HepG2 (cell line): ENCODE measurements around the gene TBC1D4. TPM values are rescaled to one million over a fixed set of nuclear protein-coding genes. Genes with fewer than 3 reads are reported as not detected.

Source experiments
- CREB1 ChIP-seq, 2 experiments: fragments of 450-650 bp in 1 of 2; IDR thresholded peaks; 2 replicates each; pipeline ENCODE4 v1.6.1; 2016 to 2017; ENCODE audit warnings: control low read depth in 1 of 2, mild to moderate bottlenecking in 1 of 2, missing compliant biosample characterization in 1 of 2, missing genetic modification characterization in 1 of 2
- DNMT1 ChIP-seq: sonication (generic); formaldehyde crosslinking; IDR thresholded peaks from 2 replicates; pipeline ENCODE4 v1.5.1; 2020; ENCODE audit warnings: mild to moderate bottlenecking, missing genetic modification reagents
- FOXA1 ChIP-seq, 2 experiments: fragments of 450-650 bp in 1 of 2; sonication (generic) in 1 of 2; formaldehyde crosslinking in 1 of 2; IDR thresholded peaks; 2 replicates each; pipeline versions ENCODE4 v1.4.0 to v1.6.1; 2016 to 2020; ENCODE audit warnings: missing genetic modification reagents in 1 of 2
- KDM5B ChIP-seq: sonication (generic); formaldehyde crosslinking; IDR thresholded peaks from 2 replicates; pipeline ENCODE4 v1.4.0; 2020; ENCODE audit warnings: missing genetic modification reagents, mild to moderate bottlenecking, borderline replicate concordance
- MXI1 ChIP-seq: IDR thresholded peaks from 3 replicates; pipeline ENCODE4 v1.6.1; 2012; ENCODE audit warnings: low read depth, low read length, inconsistent platforms, borderline replicate concordance
- NFATC3 ChIP-seq: sonication (generic); formaldehyde crosslinking; IDR thresholded peaks from 2 replicates; pipeline ENCODE4 v1.5.1; 2020; ENCODE audit warnings: mild to moderate bottlenecking, missing genetic modification reagents
- NR2C2 ChIP-seq: sonication (generic); formaldehyde crosslinking; IDR thresholded peaks from 2 replicates; pipeline ENCODE4 v1.4.0; 2020; ENCODE audit warnings: missing genetic modification reagents, mild to moderate bottlenecking, moderate library complexity, borderline replicate concordance
- POLR2A ChIP-seq, 2 experiments: IDR thresholded peaks; 2 replicates each; pipeline ENCODE4 v1.6.1; 2011; ENCODE audit warnings: low read depth in 2 of 2, low read length in 2 of 2, mild to moderate bottlenecking in 1 of 2, moderate library complexity in 1 of 2; ENCODE audit not compliant: insufficient read depth in 1 of 2
- RFXANK ChIP-seq: IDR thresholded peaks from 2 replicates; pipeline ENCODE4 v1.6.1; 2016
- RORA ChIP-seq: sonication (generic); formaldehyde crosslinking; IDR thresholded peaks from 2 replicates; pipeline ENCODE4 v1.5.0; 2020; ENCODE audit warnings: mild to moderate bottlenecking, missing genetic modification reagents, moderate library complexity
- SMAD9 ChIP-seq: sonication (generic); formaldehyde crosslinking; IDR thresholded peaks from 2 replicates; pipeline ENCODE4 v1.5.1; 2020; ENCODE audit warnings: mild to moderate bottlenecking, missing genetic modification reagents
- SP5 ChIP-seq: IDR thresholded peaks from 2 replicates; pipeline ENCODE4 v1.6.1; 2016; ENCODE audit warnings: low read depth, borderline replicate concordance
- WIZ ChIP-seq: sonication (generic); formaldehyde crosslinking; IDR thresholded peaks from 2 replicates; pipeline ENCODE4 v1.5.1; 2020; ENCODE audit warnings: mild to moderate bottlenecking, missing genetic modification reagents
- XRCC5 ChIP-seq: fragments of 200-400 bp; formaldehyde crosslinking; optimal IDR thresholded peaks from 2 replicates; pipeline ENCODE3; 2017; ENCODE audit warnings: mild to moderate bottlenecking, low read length
- YEATS4 ChIP-seq: sonication (generic); formaldehyde crosslinking; IDR thresholded peaks from 2 replicates; pipeline ENCODE4 v1.4.0; 2020; ENCODE audit warnings: missing genetic modification reagents, borderline replicate concordance
- ZNF260 ChIP-seq: sonication (generic); formaldehyde crosslinking; IDR thresholded peaks from 2 replicates; pipeline ENCODE4 v1.4.0; 2020; ENCODE audit warnings: missing genetic modification reagents, low read depth, mild to moderate bottlenecking, borderline replicate concordance
- ZNF350 ChIP-seq: sonication (generic); formaldehyde crosslinking; IDR thresholded peaks from 2 replicates; pipeline ENCODE4 v1.4.0; 2020; ENCODE audit warnings: mild to moderate bottlenecking, low read depth, missing genetic modification reagents, borderline replicate concordance
- ZNF672 ChIP-seq: sonication (generic); formaldehyde crosslinking; IDR thresholded peaks from 2 replicates; pipeline ENCODE4 v1.8.1; 2022; ENCODE audit warnings: missing genetic modification reagents
- ZNF766 ChIP-seq: sonication (generic); formaldehyde crosslinking; IDR thresholded peaks from 2 replicates; pipeline ENCODE4 v1.5.0; 2020; ENCODE audit warnings: missing genetic modification reagents, borderline replicate concordance
- polyA plus RNA-seq, 8 experiments: library from polyadenylated mRNA; depleted of rRNA in 3 of 8; stranded (reverse) in 7 of 8; unstranded in 1 of 8; fragments of >200 nt; fragmentation: Illumina TruSeq in 4 of 8; extraction: Trizol in 4 of 8; gene quantifications; 2 replicates each; pipeline versions ENCODE4 v1.2.1 to v1.2.3, GENCODE V29; 2011 to 2016; ENCODE audit warnings: low read depth in 4 of 8, missing spikeins in 1 of 8, mixed read lengths in 1 of 8; ENCODE audit not compliant: insufficient read depth in 1 of 8
- total RNA-seq, 5 experiments: library from RNA; depleted of rRNA; stranded (reverse); fragments of >200 nt; fragmentation: Illumina TruSeq; extraction: Trizol; gene quantifications; 2 replicates each; pipeline ENCODE4 v1.2.3, GENCODE V29; 2016; ENCODE audit warnings: low read depth in 1 of 5
- TF ChIP-seq, protein P1 (sequence below): sonication (generic); formaldehyde crosslinking; IDR thresholded peaks from 2 replicates; pipeline ENCODE4 v1.4.0; 2020; ENCODE audit warnings: missing genetic modification reagents, borderline replicate concordance
- TF ChIP-seq, protein P2 (sequence below): fragments of 450-650 bp; IDR thresholded peaks from 2 replicates; pipeline ENCODE4 v1.6.1; 2017; ENCODE audit warnings: mild to moderate bottlenecking
- TF ChIP-seq, protein P3 (sequence below): IDR thresholded peaks from 2 replicates; pipeline ENCODE4 v1.6.1; 2016; ENCODE audit warnings: missing biosample characterization, missing genetic modification reagents, low read depth
- TF ChIP-seq, protein P4 (sequence below): sonication (generic); formaldehyde crosslinking; IDR thresholded peaks from 2 replicates; pipeline ENCODE4 v1.5.0; 2020; ENCODE audit warnings: missing genetic modification reagents, mild to moderate bottlenecking, borderline replicate concordance

Gene TBC1D4
- total and polyA plus RNA-seq, 2 of the 13 experiments (the other 11 are each of a cell fraction or from before 2014, with no cell fraction given), result 35.9 to 64.4 TPM

DNA sequence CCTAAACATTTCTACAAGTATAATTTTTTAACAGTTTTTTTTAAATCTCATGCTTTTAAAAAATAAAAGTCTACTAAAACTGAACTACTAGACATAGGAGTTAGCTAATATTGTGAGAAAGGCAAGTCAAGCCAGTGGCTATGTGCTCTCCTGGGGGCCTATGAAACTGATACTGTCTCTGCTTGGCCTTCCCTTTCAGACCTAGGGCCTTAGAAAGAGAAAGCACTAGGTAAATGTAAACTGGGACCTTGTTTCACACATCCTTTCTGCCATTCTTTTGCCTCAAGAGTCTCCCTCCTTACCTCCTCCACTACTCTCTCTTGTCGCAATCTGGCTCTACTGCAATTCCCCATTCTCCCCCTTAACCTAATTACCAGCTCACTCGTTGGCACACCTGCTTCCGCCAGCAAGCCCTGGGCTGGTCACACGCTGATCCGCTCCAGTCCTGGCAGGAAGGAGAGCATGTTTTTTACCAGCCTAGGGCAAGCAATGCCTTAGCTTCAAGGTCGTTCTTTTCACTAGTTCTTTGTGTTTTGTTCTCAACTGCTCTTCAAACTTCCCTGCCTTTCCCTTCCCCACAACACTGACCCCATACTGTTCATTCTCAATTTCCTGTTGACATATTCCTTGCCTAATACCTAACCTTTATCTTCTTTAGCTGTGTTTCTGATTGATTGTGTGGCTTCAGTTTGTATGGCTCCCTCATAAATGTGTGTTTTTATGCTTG is 23.1 kb downstream of the TBC1D4 start (continued):
- TF ChIP-seq, protein P1, sequence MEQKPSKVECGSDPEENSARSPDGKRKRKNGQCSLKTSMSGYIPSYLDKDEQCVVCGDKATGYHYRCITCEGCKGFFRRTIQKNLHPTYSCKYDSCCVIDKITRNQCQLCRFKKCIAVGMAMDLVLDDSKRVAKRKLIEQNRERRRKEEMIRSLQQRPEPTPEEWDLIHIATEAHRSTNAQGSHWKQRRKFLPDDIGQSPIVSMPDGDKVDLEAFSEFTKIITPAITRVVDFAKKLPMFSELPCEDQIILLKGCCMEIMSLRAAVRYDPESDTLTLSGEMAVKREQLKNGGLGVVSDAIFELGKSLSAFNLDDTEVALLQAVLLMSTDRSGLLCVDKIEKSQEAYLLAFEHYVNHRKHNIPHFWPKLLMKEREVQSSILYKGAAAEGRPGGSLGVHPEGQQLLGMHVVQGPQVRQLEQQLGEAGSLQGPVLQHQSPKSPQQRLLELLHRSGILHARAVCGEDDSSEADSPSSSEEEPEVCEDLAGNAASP, result no peak; the same call in 1 of the 2 replicates
- TF ChIP-seq, protein P2, sequence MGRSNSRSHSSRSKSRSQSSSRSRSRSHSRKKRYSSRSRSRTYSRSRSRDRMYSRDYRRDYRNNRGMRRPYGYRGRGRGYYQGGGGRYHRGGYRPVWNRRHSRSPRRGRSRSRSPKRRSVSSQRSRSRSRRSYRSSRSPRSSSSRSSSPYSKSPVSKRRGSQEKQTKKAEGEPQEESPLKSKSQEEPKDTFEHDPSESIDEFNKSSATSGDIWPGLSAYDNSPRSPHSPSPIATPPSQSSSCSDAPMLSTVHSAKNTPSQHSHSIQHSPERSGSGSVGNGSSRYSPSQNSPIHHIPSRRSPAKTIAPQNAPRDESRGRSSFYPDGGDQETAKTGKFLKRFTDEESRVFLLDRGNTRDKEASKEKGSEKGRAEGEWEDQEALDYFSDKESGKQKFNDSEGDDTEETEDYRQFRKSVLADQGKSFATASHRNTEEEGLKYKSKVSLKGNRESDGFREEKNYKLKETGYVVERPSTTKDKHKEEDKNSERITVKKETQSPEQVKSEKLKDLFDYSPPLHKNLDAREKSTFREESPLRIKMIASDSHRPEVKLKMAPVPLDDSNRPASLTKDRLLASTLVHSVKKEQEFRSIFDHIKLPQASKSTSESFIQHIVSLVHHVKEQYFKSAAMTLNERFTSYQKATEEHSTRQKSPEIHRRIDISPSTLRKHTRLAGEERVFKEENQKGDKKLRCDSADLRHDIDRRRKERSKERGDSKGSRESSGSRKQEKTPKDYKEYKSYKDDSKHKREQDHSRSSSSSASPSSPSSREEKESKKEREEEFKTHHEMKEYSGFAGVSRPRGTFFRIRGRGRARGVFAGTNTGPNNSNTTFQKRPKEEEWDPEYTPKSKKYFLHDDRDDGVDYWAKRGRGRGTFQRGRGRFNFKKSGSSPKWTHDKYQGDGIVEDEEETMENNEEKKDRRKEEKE, result no peak
- TF ChIP-seq RORA (CRISPR knock-in tag), result no peak
- TF ChIP-seq ZNF766 (CRISPR knock-in tag), result no peak
- TF ChIP-seq ZNF672 (CRISPR knock-in tag), result no peak
- TF ChIP-seq DNMT1 (CRISPR knock-in tag), result no peak
- TF ChIP-seq XRCC5, result peak; percentile 46
- TF ChIP-seq YEATS4 (CRISPR knock-in tag), result peak; percentile 30; the same call in 1 of the 2 replicates
- no peak; the same call in 1 of the 2 replicates for TF ChIP-seq KDM5B (CRISPR knock-in tag)
- peak; percentile 41 to 62; a peak in 3 of 4 replicates for TF ChIP-seq POLR2A (IDR thresholded peaks at IDR 0.05; ENCODE audit: insufficient read depth in 1 of 2, low read depth in 2 of 2, low read length in 2 of 2)
- TF ChIP-seq SP5 (CRISPR knock-in tag), result peak; percentile 67; the same call in 1 of the 2 replicates
- no peak for TF ChIP-seq ZNF260 (CRISPR knock-in tag)
- peak; percentile 50; the same call in 1 of the 2 replicates for TF ChIP-seq RFXANK (CRISPR knock-in tag)
- peak; percentile 48; the same call in 1 of the 2 replicates for TF ChIP-seq ZNF350 (CRISPR knock-in tag)
- no peak for TF ChIP-seq CREB1 (IDR thresholded peaks at IDR 0.05)
- TF ChIP-seq CREB1 (CRISPR knock-in tag; IDR thresholded peaks at IDR 0.05), result peak; percentile 77
- no peak for TF ChIP-seq NFATC3 (CRISPR knock-in tag)
- TF ChIP-seq FOXA1 (IDR thresholded peaks at IDR 0.05), result peak; percentile 85
- peak; percentile 98 for TF ChIP-seq FOXA1 (CRISPR knock-in tag; IDR thresholded peaks at IDR 0.05)
- no peak for TF ChIP-seq SMAD9 (CRISPR knock-in tag)
- TF ChIP-seq, protein P3, sequence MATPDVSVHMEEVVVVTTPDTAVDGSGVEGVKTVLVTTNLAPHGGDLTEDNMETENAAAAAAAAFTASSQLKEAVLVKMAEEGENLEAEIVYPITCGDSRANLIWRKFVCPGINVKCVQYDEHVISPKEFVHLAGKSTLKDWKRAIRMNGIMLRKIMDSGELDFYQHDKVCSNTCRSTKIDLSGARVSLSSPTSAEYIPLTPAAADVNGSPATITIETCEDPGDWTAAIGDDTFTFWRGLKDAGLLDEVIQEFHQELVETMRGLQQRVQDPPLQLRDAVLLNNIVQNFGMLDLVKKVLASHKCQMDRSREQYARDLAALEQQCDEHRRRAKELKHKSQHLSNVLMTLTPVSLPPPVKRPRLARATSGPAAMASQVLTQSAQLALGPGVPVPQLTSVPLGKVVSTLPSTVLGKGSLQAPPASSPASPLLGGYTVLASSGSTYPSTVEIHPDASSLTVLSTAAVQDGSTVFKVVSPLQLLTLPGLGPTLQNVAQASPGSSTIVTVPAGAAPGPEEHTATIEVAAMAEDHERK (CRISPR knock-in tag), result no peak
- TF ChIP-seq, protein P4, sequence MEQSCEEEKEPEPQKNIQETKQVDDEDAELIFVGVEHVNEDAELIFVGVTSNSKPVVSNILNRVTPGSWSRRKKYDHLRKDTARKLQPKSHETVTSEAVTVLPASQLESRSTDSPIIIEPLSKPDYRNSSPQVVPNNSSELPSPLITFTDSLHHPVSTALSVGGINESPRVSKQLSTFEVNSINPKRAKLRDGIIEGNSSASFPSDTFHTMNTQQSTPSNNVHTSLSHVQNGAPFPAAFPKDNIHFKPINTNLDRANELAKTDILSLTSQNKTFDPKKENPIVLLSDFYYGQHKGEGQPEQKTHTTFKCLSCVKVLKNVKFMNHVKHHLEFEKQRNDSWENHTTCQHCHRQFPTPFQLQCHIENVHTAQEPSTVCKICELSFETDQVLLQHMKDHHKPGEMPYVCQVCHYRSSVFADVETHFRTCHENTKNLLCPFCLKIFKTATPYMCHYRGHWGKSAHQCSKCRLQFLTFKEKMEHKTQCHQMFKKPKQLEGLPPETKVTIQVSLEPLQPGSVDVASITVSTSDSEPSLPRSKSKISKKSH (CRISPR knock-in tag), result no peak; the same call in 1 of the 2 replicates
- TF ChIP-seq MXI1, result peak; percentile 68; the same call in 1 of the 3 replicates
- no peak for TF ChIP-seq WIZ (CRISPR knock-in tag)
- peak; percentile 68 for TF ChIP-seq NR2C2 (CRISPR knock-in tag)
